ENCODE results near the gene PIP4P1. TPM values are rescaled to one million over a fixed set of nuclear protein-coding genes. Genes with fewer than 3 reads are reported as not detected.
A peak's percentile ranks its signal among the peaks of the same experiment; 100 is the strongest.

PIP4P1 gene
- total and polyA plus RNA-seq, 2 of the 8 experiments (the other 6 are each of a cell fraction or from before 2014, with no cell fraction given) = 29.5 to 60.0 TPM

- H3K23ac ChIP-seq (ENCODE audit: insufficient read length) = no peak overlapping the region
- H2BK15ac ChIP-seq (ENCODE audit: low read length) = no peak overlapping the region
- H4K91ac ChIP-seq (replicated peaks; ENCODE audit: insufficient read length, low read length) = no peak overlapping the region
- H3K79me1 ChIP-seq (ENCODE audit: low read depth, low read length) = 0 out of 2 replicates have a peak, but pooled peaks cover 3% of the 10 kb centered on the region
- no peaks in the 10 kb centered on the region for H3K9me3 ChIP-seq (ENCODE audit: insufficient read depth in 2 of 2, low read depth in 1 of 2, low read length in 1 of 2)
- H4K8ac ChIP-seq (ENCODE audit: extremely low read depth, insufficient read depth, low read length) = no peak overlapping the region
- no peak overlapping the region for H2BK12ac ChIP-seq (ENCODE audit: low read depth, low read length)
- no peak overlapping the region for H3K27ac ChIP-seq (ENCODE audit: low read depth, low read length)
- FAIRE-seq (no peak), DNase-seq (ENCODE audit: low read depth in 1 of 2, low spot score in 2 of 2) (no peak)
- no peaks in the 10 kb centered on the region for H3K27me3 ChIP-seq (replicated peaks in 1 of 4; ENCODE audit: control insufficient read depth in 3 of 4, extremely low read depth in 1 of 4, insufficient read depth in 3 of 4, low read length in 3 of 4)
- no peak overlapping the region for H3K4ac ChIP-seq (replicated peaks; ENCODE audit: insufficient read length, low read depth, low read length)
- ChIA-PET CTCF (ENCODE audit: partially characterized antibody) (interaction anchor here (0.7 to 3.7 kb wide), 32 partner anchors 9 to 600 kb away, joined by 3 to 35 read pairs (median 5); partner anchors contain the start of genes APEX1, KLHL33 and PNP), POLR2A (ENCODE audit: partially characterized antibody) (interaction anchor here (0.9 to 3.4 kb wide), 6 partner anchors 19 to 73 kb away, joined by 3 to 23 read pairs (median 4); partner anchors contain the start of genes APEX1, OSGEP, PARP2 and PNP)
- H3K23me2 ChIP-seq (ENCODE audit: low read depth, low read length) = peaks cover 7% of the 10 kb centered on the region
- no peak overlapping the region for H3K14ac ChIP-seq (ENCODE audit: insufficient read length)
- H4K20me1 ChIP-seq (replicated peaks in 1 of 2; ENCODE audit: control insufficient read depth in 1 of 2, insufficient read depth in 2 of 2, low read length in 2 of 2) = no peaks in the 10 kb centered on the region
- H3K4me3 ChIP-seq (ENCODE audit: extremely low read depth in 1 of 4, insufficient read depth in 2 of 4, low read depth in 3 of 4, low read length in 4 of 4) = no peak overlapping the region
- no peaks in the 10 kb centered on the region; a peak in 1 of 4 replicates for H3K79me2 ChIP-seq (ENCODE audit: control insufficient read depth in 1 of 2, insufficient read depth in 2 of 2, low read length in 2 of 2)
- no peaks in the 10 kb centered on the region for H3K36me3 ChIP-seq (ENCODE audit: control insufficient read depth in 2 of 4, insufficient read depth in 4 of 4, low read length in 3 of 4)
- WGBS, 2 experiments (ENCODE audit: extremely low coverage in 1 of 2, insufficient coverage in 1 of 2, insufficient read length in 1 of 2, insufficient replicate concordance in 2 of 2, low coverage in 1 of 2, low lambda C conversion rate in 2 of 2, missing lambda C conversion rate in 1 of 2) = 48% methylated on average over 3 of the region's 3 CpGs; no CpG with 5 or more reads in 1 of the 2 experiments
- 0 out of 2 replicates have a peak overlapping the region, but pooled peaks have one; percentile 61 for H2BK20ac ChIP-seq (ENCODE audit: low read length)
- H3K4me2 ChIP-seq (ENCODE audit: insufficient read depth in 1 of 2, low read depth in 2 of 2, low read length in 2 of 2) = no peak overlapping the region
- no peak overlapping the region for H3K9ac ChIP-seq (replicated peaks in 1 of 4; ENCODE audit: extremely low read depth in 1 of 4, low read depth in 3 of 4, low read length in 3 of 4)
- H2BK5ac ChIP-seq (ENCODE audit: low read depth, low read length) = no peak overlapping the region
- H2BK120ac ChIP-seq (replicated peaks; ENCODE audit: low read depth, low read length) = no peak overlapping the region
- H3K56ac ChIP-seq (replicated peaks; ENCODE audit: insufficient read length, low read depth, low read length) = no peak overlapping the region
- H4K5ac ChIP-seq (ENCODE audit: insufficient read length, low read depth, low read length) = no peak overlapping the region
- peaks cover 0 to 5% (median 3%) of the 10 kb centered on the region in 4 experiments; a peak in 3 of 7 replicates for H3K4me1 ChIP-seq (replicated peaks in 1 of 4; ENCODE audit: control insufficient read depth in 3 of 4, insufficient read depth in 4 of 4, low read length in 3 of 4)
- H2AK5ac ChIP-seq (ENCODE audit: low read depth, low read length) = no peak overlapping the region
- H2AFZ ChIP-seq (ENCODE audit: low read length) = no peak overlapping the region
- H3K18ac ChIP-seq (ENCODE audit: extremely low read depth, low read length) = no peak overlapping the region
- TF ChIP-seq CTCF (IDR thresholded peaks at IDR 0.05; ENCODE audit: control extremely low read depth in 1 of 3, insufficient read depth in 1 of 3, low read depth in 1 of 3, low read length in 3 of 3) (peak in 2 of 3 experiments; percentile 39 to 69; a peak in 3 of 4 replicates), RAD21 (IDR thresholded peaks at IDR 0.05 in 1 of 2, conservative IDR thresholded peaks at IDR 0.05 in 1 of 2; ENCODE audit: low read depth in 2 of 2, low read length in 2 of 2) (peak; percentile 57 to 58), CEBPB (IDR thresholded peaks at IDR 0.05; ENCODE audit: low read depth, low read length) (0 out of 2 replicates have a peak, but pooled peaks have one; percentile 25), EZH2 (IDR thresholded peaks at IDR 0.05; ENCODE audit: low read depth, low read length, severe bottlenecking) (no peak), BCL11A (IDR thresholded peaks at IDR 0.05; ENCODE audit: low read depth in 2 of 2, low read length in 2 of 2) (no peak), GTF2F1 (IDR thresholded peaks at IDR 0.05; ENCODE audit: borderline replicate concordance, low read depth, low read length) (no peak), CREB1 (IDR thresholded peaks at IDR 0.05) (no peak), KDM4A (IDR thresholded peaks at IDR 0.05; ENCODE audit: low read depth, low read length, severe bottlenecking) (no peak), E2F6 (IDR thresholded peaks at IDR 0.05) (no peak)
These were observed 45.4 kb downstream of the PIP4P1 start for GRCh38 chr14:20415782-20416206.
